Measurements from ENCODE around the gene GRK4. TPM values are rescaled to one million over a fixed set of nuclear protein-coding genes. Genes with fewer than 3 reads are reported as not detected.

Gene GRK4
- total RNA-seq, 4 donors from 2014 or later = 6.1 to 15.1 (median 9.3) TPM

DNA sequence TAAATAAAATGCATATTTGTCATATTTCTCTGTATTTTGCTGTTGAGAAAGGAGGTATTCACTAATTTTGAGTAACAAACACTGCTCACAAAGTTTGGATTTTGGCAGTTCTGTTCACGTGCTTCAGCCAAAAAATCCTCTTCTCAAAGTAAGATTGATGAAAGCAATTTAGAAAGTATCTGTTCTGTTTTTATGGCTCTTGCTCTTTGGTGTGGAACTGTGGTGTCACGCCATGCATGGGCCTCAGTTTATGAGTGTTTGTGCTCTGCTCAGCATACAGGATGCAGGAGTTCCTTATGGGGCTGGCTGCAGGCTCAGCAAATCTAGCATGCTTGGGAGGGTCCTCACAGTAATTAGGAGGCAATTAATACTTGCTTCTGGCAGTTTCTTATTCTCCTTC lies 114.4 kb downstream of the GRK4 start:
- no peak overlapping the region for H3K4me3 ChIP-seq
- H3K36me3 ChIP-seq = peaks cover 0 to 3% (median 0%) of the 10 kb centered on the region in 3 donors
- H3K27ac ChIP-seq = no peak overlapping the region
- DNase-seq (ENCODE audit: low spot score in 2 of 2) = no peak
- 66 to 74% methylated on average over 2 of the region's 2 CpGs for WGBS, 2 donors
- no peak for TF ChIP-seq EP300 (IDR thresholded peaks at IDR 0.05)
- TF ChIP-seq, protein P1, sequence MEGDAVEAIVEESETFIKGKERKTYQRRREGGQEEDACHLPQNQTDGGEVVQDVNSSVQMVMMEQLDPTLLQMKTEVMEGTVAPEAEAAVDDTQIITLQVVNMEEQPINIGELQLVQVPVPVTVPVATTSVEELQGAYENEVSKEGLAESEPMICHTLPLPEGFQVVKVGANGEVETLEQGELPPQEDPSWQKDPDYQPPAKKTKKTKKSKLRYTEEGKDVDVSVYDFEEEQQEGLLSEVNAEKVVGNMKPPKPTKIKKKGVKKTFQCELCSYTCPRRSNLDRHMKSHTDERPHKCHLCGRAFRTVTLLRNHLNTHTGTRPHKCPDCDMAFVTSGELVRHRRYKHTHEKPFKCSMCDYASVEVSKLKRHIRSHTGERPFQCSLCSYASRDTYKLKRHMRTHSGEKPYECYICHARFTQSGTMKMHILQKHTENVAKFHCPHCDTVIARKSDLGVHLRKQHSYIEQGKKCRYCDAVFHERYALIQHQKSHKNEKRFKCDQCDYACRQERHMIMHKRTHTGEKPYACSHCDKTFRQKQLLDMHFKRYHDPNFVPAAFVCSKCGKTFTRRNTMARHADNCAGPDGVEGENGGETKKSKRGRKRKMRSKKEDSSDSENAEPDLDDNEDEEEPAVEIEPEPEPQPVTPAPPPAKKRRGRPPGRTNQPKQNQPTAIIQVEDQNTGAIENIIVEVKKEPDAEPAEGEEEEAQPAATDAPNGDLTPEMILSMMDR (IDR thresholded peaks at IDR 0.05) = no peak
- no peak for TF ChIP-seq POLR2A (IDR thresholded peaks at IDR 0.05)
- H3K27me3 ChIP-seq = no peaks in the 10 kb centered on the region
- peaks cover 0 to 45% (median 21%) of the 10 kb centered on the region in 4 donors for H3K4me1 ChIP-seq
- H3K9me3 ChIP-seq = no peaks in the 10 kb centered on the region

DNA sequence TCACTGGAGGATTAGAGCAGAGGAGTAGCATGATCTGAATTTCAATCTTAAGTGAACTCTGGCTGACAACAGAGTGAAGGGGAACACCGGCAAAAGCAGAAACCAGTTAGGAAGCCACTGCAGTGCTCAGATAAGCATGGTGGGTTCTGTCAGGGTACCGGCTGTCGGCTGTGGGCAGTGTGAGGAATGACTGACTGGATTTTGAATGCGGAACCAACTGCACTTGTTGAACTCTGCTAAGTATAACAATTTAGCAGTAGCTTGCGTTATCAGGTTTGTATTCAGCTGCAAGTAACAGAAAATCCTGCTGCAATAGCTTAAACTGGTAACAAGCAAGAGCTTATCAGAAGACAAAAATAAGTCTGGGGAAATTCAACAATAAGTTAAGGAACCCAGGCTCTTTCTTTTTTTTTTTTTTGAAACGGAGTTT lies 116.3 kb downstream of the GRK4 start:
- H3K27ac ChIP-seq = no peak overlapping the region
- peaks cover 0 to 41% (median 15%) of the 10 kb centered on the region in 4 donors for H3K4me1 ChIP-seq
- 77 to 85% methylated on average over 6 of the region's 6 CpGs for WGBS, 2 donors
- no peak for TF ChIP-seq EP300 (IDR thresholded peaks at IDR 0.05)
- H3K4me3 ChIP-seq = no peak overlapping the region
- H3K27me3 ChIP-seq = no peaks in the 10 kb centered on the region
- peaks cover 0 to 3% (median 0%) of the 10 kb centered on the region in 3 donors for H3K36me3 ChIP-seq
- no peaks in the 10 kb centered on the region for H3K9me3 ChIP-seq
- no peak for DNase-seq (ENCODE audit: low spot score in 2 of 2)

DNA sequence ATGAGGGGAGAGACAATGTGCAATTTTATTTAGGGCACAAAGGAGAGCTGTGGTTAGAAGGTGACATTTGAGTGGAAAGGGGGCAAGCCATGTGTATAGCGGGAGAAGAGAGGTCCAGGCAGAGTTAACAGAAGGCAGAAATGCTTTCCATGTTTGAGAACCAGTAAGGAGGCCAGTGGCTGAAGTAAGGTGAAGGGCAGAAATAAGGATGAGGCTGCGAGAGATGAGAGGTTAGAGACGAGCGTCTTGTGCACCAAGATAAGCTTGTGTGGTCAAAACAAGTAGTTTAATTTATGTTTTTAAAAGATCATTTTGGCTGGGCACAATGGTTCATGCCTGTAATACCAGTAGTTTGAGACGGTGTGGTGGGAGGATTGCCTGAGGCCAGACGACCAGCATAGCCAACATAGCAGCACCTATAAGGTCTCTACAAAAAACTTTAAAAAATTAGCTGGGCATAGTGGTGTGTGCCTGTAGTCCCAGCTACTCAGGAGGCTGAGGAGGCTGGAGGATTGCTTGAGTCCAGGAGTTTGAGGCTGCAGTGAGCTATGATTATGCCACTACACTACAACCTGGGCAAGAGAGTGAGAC lies 119.6 kb downstream of the GRK4 start:
- no peak overlapping the region for H3K27ac ChIP-seq
- WGBS, 2 donors = 80 to 82% methylated on average over 6 of the region's 6 CpGs
- no peaks in the 10 kb centered on the region for H3K27me3 ChIP-seq
- peaks cover 0 to 16% (median 0%) of the 10 kb centered on the region in 3 donors for H3K36me3 ChIP-seq
- peaks cover 0 to 15% (median 3%) of the 10 kb centered on the region in 4 donors for H3K4me1 ChIP-seq
- TF ChIP-seq POLR2A (IDR thresholded peaks at IDR 0.05) (no peak), EP300 (IDR thresholded peaks at IDR 0.05) (no peak)
- TF ChIP-seq, protein P1 (IDR thresholded peaks at IDR 0.05) = no peak
- H3K9me3 ChIP-seq = no peaks in the 10 kb centered on the region
- no peak overlapping the region for H3K4me3 ChIP-seq
- no peak for DNase-seq (ENCODE audit: low spot score in 2 of 2)

DNA sequence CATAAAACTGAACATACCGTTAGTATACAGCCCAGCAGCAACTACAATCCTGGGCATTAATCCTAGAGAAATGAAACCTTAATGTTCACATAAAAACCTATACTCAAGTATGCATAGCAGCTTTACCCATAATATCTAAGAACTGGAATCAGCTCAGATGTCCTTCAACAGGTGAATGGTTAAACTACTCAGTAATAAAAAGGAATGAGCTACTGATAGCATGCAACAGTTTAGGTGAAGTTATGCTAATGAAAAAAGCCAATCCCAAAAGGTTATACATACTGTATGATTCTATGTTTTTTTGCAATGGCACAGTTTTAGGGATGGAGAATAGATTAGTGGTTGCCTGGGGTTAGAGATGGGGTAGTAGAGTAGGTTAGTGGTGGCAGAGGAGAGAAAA lies 120.4 kb downstream of the GRK4 start:
- TF ChIP-seq EP300 (IDR thresholded peaks at IDR 0.05) = no peak
- TF ChIP-seq POLR2A (IDR thresholded peaks at IDR 0.05) = no peak
- TF ChIP-seq, protein P1 (IDR thresholded peaks at IDR 0.05) = no peak
- peaks cover 0 to 20% (median 0%) of the 10 kb centered on the region in 3 donors for H3K36me3 ChIP-seq

DNA sequence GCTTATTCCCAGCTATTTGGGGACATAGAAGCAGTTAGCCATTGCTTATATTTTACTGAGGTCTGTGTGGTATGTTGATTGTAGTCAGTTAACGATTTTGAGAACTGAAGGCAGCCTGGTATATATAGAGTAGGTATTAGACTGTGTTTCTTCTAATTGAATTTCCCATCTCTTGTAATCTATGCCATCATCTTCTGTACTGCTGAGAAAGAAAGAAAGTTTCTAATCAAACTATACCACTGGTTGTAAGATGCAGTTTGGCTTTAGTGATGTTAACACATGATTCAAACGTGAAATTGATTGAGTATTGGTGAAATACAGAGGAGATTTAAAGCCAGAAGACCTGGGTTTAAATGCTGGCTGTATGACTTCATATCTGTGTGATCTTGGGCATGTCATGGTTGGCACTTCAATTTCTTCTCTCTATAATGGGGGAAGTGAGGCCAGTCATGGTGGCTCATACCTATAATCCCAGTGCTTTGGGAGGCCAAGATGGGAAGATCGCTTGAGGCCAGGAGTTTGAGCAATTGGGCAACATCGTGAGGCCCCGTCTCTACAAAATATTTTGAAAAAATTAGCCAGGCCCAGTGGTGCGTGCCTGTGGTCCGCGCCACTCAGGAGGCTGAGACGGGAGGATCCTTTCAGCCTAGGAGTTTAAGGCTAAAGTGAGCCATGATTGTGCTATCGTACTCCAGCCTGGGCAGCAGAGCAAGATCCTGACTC lies 122.7 kb downstream of the GRK4 start:
- Histone ChIP-seq H3K27ac (no peak overlapping the region), H3K9me3 (no peaks in the 10 kb centered on the region), H3K4me3 (no peak overlapping the region), H3K36me3 (peaks cover 0 to 37% (median 0%) of the 10 kb centered on the region in 3 donors), H3K27me3 (no peaks in the 10 kb centered on the region), H3K4me1 (peaks cover 0 to 7% (median 2%) of the 10 kb centered on the region in 4 donors)
- DNase-seq (ENCODE audit: low spot score in 2 of 2) = no peak
- TF ChIP-seq, protein P1 (IDR thresholded peaks at IDR 0.05) = no peak
- TF ChIP-seq POLR2A (IDR thresholded peaks at IDR 0.05) (no peak), EP300 (IDR thresholded peaks at IDR 0.05) (no peak)
- WGBS, 2 donors = 90 to 93% methylated on average over 10 of the region's 10 CpGs

More for the DNA sequence above, 120.4 kb downstream of the GRK4 start:
- no peak for DNase-seq (ENCODE audit: low spot score in 2 of 2)
- Histone ChIP-seq H3K4me3 (no peak overlapping the region), H3K4me1 (peaks cover 0 to 8% (median 2%) of the 10 kb centered on the region in 4 donors), H3K9me3 (no peaks in the 10 kb centered on the region), H3K27me3 (no peaks in the 10 kb centered on the region), H3K27ac (no peak overlapping the region)
- WGBS, 2 donors = 39 to 76% methylated on average over 1 of the region's 1 CpG
